Measurements from ENCODE around the gene OPRL1.

OPRL1 gene

GRCh38 chr20:64080013-64080812 is at the start of gene OPRL1:
TSS of gene OPRL1 (plus strand) at chr20:64080082. CDS start at chr20:64092721, 12,639 bp downstream.
- DNase-seq (ENCODE audit: extremely low read depth in 1 of 2, low read depth in 1 of 2), result no peak

- DNase-seq (ENCODE audit: extremely low read depth in 1 of 2, low read depth in 1 of 2), result no peak
These were observed 49.3 kb upstream of the OPRL1 start for GRCh38 chr20:64030371-64031134.

GRCh38 chr20:64031822-64032314 is 48.0 kb upstream of the OPRL1 start:
- no peak for DNase-seq (ENCODE audit: extremely low read depth in 1 of 2, low read depth in 1 of 2)

- no peak for DNase-seq (ENCODE audit: extremely low read depth in 1 of 2, low read depth in 1 of 2)
These were observed 46.9 kb upstream of the OPRL1 start for GRCh38 chr20:64032706-64033624.

GRCh38 chr20:64033981-64034493 is 45.8 kb upstream of the OPRL1 start:
- no peak for DNase-seq (ENCODE audit: extremely low read depth in 1 of 2, low read depth in 1 of 2)

DNA sequence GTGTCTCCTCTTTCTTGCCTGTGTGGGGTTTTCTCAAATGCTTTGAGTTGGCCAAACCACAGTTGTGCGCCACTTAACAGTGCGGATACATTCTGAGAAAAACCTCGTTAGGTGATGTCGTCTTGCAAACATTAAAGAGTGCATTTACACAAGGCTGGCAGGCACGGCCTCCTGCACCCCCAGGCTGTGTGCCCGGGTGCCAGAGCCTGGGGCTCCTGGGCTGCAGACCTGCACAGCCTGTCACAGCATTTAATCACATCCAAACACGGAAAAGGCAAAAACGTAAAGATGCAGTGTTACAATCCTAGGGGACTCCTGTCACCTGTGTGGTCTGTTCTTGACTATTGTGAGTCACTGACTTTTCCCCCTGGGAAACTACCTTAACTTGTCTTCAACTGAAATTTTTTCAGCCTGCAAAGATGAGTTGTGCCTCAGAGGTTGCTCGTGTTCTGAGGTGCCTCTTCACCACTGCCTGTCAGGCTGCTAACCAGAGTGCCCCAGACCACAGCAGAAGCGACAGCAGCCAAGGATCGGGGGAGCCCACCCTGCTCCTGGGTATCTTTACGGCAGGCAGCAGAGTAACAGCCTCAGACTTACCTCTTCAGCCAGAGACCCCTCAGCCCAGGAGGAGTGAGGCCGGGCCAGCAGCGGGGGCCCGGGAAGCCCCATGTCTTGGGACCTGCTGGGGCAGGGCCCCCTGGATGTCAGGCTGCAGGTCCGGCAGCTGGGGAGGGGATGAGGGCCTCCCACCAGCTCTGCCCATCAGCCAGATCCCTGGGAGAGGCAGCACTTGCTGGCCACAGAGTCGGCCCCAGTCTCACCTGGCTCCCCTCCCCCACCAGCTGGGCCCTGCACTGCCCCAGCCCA is 44.6 kb upstream of the OPRL1 start:
- DNase-seq (ENCODE audit: extremely low read depth in 1 of 2, low read depth in 1 of 2), result peak; percentile 25 to 63

DNA sequence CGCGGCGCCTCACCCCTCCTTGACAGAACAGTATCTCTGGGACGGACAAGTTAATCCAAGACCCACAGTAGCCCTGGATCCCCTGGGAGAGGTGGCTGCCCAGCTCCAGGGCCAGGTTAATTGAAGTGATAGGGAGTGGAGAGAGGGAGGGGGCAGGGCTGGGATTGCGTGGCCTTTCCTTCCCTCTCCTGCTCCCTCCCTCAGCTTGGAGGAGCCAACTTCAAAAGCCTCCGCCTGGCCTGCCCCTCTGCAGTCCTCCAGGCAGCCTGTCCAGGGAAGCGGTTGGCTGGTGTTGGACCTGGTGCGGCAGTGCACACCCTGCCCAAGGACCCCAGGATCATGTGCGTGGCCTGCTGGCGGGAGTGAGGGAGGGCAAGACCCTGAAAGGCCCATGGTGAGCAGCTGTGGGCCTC is 43.9 kb upstream of the OPRL1 start, which contains the start of gene C20orf204:
Gene C20orf204 (plus strand): TSS at position 250 of the 413 bp plus-strand sequence. CDS start 142 bp downstream, at position 392.
- DNase-seq (ENCODE audit: extremely low read depth in 1 of 2, low read depth in 1 of 2), result no peak

- DNase-seq (ENCODE audit: extremely low read depth in 1 of 2, low read depth in 1 of 2), result peak in 1 of 2 donors; percentile 65
These were observed 43.3 kb upstream of the OPRL1 start for GRCh38 chr20:64036346-64037198.

GRCh38 chr20:64037199-64037497 is 42.7 kb upstream of the OPRL1 start:
- DNase-seq (ENCODE audit: extremely low read depth in 1 of 2, low read depth in 1 of 2), result no peak

DNA sequence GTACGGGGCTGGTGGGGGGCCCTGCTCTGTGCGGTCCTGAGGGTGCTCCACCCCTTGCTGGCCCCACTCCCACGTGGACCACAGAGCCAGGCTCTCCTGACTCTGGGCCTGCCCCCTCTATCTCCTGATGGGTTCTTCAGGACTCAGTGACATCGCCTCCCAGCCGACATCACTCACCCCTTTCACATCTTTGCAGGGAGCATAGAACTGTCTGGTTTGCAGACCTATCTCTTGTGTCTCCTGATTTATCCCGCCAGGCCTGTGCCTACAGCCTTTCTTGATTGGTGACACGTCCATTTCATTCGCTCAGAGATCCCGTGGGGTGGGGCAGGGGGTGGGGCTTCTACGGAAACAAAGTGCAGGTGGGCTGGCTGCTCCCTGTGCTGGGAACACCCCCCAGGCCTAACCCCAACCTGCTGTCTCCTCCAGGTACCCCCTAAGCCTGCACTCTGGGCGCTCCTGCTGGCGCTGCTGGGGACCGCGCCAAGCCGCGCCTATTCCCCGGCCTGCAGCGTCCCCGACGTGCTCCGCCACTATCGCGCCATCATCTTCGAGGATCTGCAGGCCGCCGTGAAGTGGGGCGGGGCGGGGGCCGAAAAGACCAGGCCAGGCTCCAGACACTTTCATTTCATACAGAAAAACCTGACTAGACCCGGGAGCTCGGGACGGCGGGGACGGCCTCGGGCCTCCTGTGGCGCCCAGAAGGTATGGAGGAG is 42.2 kb upstream of the OPRL1 start:
- no peak for DNase-seq (ENCODE audit: extremely low read depth in 1 of 2, low read depth in 1 of 2)

GRCh38 chr20:64038224-64038564 is 41.7 kb upstream of the OPRL1 start:
- DNase-seq (ENCODE audit: extremely low read depth in 1 of 2, low read depth in 1 of 2), result no peak

DNA sequence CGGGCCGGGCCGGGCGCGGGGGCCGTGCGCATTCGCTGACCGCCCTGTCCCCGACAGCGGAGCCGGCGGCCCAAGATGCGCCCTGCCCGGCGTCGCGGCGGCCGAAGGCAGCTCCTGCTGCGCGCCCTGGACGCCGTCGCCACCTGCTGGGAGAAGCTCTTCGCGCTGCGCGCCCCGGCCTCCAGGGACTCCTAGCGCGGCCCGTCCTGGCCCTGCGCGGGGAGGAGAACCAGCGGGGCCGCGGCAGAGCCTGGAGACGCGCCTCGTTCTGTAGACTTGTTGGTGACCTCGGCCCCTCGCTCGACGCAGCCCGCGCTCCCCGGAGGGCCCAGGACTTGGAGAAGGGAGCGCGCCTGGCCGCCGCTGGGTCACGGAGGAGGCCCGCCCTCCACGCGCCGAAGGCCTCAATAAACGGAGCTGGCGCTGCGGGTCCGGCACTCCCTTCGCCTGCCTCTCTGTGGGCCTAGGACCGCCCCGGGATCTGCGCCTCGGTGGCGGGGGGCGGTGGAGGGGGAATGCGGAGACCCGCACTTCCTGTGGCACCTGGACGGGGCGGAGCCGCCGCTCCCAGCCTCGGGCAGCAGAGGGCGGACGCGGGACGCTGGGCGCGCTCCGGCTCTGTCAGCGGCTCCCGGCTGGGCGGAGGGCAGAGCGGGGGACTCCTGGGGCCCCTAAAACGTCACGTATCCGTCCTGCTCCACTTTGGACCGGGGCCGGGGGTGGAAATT is 41.2 kb upstream of the OPRL1 start:
- peak; percentile 56 to 60 for DNase-seq (ENCODE audit: extremely low read depth in 1 of 2, low read depth in 1 of 2)

GRCh38 chr20:64039293-64040160 is 40.4 kb upstream of the OPRL1 start:
- no peak for DNase-seq (ENCODE audit: extremely low read depth in 1 of 2, low read depth in 1 of 2)

GRCh38 chr20:64040231-64041039 is 39.4 kb upstream of the OPRL1 start:
- no peak for DNase-seq (ENCODE audit: extremely low read depth in 1 of 2, low read depth in 1 of 2)

- DNase-seq (ENCODE audit: extremely low read depth in 1 of 2, low read depth in 1 of 2), result no peak
These were observed 38.7 kb upstream of the OPRL1 start for GRCh38 chr20:64041040-64041780.

All from stimulated activated CD8-positive, alpha-beta memory T cell treated with anti-CD3 and anti-CD28 coated beads, Interleukin-7, amount 100 ng/mL, for 48 hours (primary cell).